GM12878 (cell line): ENCODE measurements around the gene ANO7. TPM values are rescaled to one million over a fixed set of nuclear protein-coding genes. Genes with fewer than 3 reads are reported as not detected.

Experiments
- CBFB ChIP-seq: IDR thresholded peaks from 2 replicates; pipeline ENCODE4 v1.6.1; 2016; ENCODE audit warnings: antibody characterized with exemption, low read depth
- CHD1 ChIP-seq: IDR thresholded peaks from 2 replicates; pipeline ENCODE4 v1.6.1; 2012; ENCODE audit warnings: low read depth, low read length, improper control_type of control experiment
- CREB1 ChIP-seq: IDR thresholded peaks from 2 replicates; pipeline ENCODE4 v1.6.1; 2012; ENCODE audit warnings: low read depth, mild to moderate bottlenecking, inconsistent platforms
- JUNB ChIP-seq: IDR thresholded peaks from 2 replicates; pipeline ENCODE4 v1.6.1; 2016; ENCODE audit warnings: antibody characterized with exemption, mild to moderate bottlenecking
- RUNX3 ChIP-seq: IDR thresholded peaks from 2 replicates; pipeline ENCODE4 v1.6.1; 2012; ENCODE audit warnings: low read length, inconsistent platforms
- polyA plus RNA-seq, 11 experiments: library from polyadenylated mRNA; depleted of rRNA in 4 of 11; unstranded in 6 of 11; stranded (reverse) in 5 of 11; fragments of >200 nt; fragmentation: Nextera tagmentation in 4 of 11; fragmentation: Illumina TruSeq in 1 of 11; extraction: Ambion mirVana in 4 of 11; extraction: Trizol in 1 of 11; gene quantifications; 1 replicate in 1 of 11; 2 replicates in 10 of 11; pipeline versions ENCODE4 v1.2.1 to v1.2.3, GENCODE V29; 2011 to 2016; ENCODE audit warnings: inconsistent platforms in 2 of 11, missing spikeins in 2 of 11, low read depth in 1 of 11
- total RNA-seq, 4 experiments: library from RNA; depleted of rRNA in 3 of 4; stranded (reverse); fragments of >200 nt in 3 of 4; fragmentation: Illumina TruSeq in 1 of 4; extraction: Trizol in 1 of 4; gene quantifications; 2 replicates each; pipeline versions ENCODE4 v1.2.1 to v1.2.3, GENCODE V29; 2013 to 2021
- TF ChIP-seq, protein P1 (sequence below): fragments of 450-650 bp; IDR thresholded peaks from 2 replicates; pipeline ENCODE4 v1.6.1; 2016; ENCODE audit warnings: mild to moderate bottlenecking
- TF ChIP-seq, protein P2 (sequence below): fragments of 450-650 bp; formaldehyde crosslinking; IDR thresholded peaks from 2 replicates; pipeline ENCODE4 v1.4.0; 2022; ENCODE audit warnings: mild to moderate bottlenecking, moderate library complexity
- TF ChIP-seq, protein P3 (sequence below): fragments of 150-350 bp; IDR thresholded peaks from 2 replicates; pipeline ENCODE4 v1.6.1; 2016; ENCODE audit warnings: low read depth, low read length

Gene ANO7
- total and polyA plus RNA-seq, 10 of the 15 experiments (the other 5 are each of a cell fraction or from before 2014, with no cell fraction given), result 0.08 to 1.4 (median 0.44) TPM

DNA sequence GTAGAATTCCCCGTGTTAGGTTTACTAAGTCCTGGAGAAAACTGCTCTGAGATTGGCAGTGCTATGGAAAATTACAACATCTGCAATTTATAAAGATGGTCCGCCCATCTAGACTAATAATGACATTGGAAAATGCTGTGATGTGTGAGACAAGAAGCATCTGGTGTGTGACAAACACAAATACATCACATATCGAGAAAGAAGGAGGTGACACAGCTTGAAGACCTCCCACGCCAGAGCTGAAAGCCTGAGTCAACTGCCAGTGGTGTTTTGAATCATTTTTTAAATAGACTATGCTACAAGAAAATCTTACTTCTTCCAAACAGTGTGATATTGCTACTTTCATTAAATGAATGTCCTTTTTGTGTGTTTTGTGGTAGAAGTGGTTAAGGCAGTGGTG is 8.6 kb upstream of the ANO7 start (continued):
- TF ChIP-seq, protein P1, sequence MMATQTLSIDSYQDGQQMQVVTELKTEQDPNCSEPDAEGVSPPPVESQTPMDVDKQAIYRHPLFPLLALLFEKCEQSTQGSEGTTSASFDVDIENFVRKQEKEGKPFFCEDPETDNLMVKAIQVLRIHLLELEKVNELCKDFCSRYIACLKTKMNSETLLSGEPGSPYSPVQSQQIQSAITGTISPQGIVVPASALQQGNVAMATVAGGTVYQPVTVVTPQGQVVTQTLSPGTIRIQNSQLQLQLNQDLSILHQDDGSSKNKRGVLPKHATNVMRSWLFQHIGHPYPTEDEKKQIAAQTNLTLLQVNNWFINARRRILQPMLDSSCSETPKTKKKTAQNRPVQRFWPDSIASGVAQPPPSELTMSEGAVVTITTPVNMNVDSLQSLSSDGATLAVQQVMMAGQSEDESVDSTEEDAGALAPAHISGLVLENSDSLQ, result 0 out of 2 replicates have a peak, but pooled peaks have one; percentile 9
- TF ChIP-seq CREB1, result peak; percentile 57; the same call in 1 of the 2 replicates
- no peak for TF ChIP-seq CHD1
- peak; percentile 64 for TF ChIP-seq RUNX3
- TF ChIP-seq, protein P2, sequence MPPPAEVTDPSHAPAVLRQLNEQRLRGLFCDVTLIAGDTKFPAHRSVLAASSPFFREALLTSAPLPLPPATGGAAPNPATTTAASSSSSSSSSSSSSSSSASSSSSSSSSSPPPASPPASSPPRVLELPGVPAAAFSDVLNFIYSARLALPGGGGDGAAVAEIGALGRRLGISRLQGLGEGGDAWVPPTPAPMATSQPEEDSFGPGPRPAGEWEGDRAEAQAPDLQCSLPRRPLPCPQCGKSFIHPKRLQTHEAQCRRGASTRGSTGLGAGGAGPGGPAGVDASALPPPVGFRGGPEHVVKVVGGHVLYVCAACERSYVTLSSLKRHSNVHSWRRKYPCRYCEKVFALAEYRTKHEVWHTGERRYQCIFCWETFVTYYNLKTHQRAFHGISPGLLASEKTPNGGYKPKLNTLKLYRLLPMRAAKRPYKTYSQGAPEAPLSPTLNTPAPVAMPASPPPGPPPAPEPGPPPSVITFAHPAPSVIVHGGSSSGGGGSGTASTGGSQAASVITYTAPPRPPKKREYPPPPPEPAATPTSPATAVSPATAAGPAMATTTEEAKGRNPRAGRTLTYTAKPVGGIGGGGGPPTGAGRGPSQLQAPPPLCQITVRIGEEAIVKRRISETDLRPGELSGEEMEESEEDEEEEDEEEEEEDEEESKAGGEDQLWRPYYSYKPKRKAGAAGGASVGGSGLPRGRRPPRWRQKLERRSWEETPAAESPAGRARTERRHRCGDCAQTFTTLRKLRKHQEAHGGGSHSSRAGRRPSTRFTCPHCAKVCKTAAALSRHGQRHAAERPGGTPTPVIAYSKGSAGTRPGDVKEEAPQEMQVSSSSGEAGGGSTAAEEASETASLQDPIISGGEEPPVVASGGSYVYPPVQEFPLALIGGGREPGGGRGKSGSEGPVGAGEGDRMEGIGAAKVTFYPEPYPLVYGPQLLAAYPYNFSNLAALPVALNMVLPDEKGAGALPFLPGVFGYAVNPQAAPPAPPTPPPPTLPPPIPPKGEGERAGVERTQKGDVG (CRISPR knock-in tag), result no peak
- TF ChIP-seq JUNB, result peak; percentile 80
- TF ChIP-seq, protein P3, sequence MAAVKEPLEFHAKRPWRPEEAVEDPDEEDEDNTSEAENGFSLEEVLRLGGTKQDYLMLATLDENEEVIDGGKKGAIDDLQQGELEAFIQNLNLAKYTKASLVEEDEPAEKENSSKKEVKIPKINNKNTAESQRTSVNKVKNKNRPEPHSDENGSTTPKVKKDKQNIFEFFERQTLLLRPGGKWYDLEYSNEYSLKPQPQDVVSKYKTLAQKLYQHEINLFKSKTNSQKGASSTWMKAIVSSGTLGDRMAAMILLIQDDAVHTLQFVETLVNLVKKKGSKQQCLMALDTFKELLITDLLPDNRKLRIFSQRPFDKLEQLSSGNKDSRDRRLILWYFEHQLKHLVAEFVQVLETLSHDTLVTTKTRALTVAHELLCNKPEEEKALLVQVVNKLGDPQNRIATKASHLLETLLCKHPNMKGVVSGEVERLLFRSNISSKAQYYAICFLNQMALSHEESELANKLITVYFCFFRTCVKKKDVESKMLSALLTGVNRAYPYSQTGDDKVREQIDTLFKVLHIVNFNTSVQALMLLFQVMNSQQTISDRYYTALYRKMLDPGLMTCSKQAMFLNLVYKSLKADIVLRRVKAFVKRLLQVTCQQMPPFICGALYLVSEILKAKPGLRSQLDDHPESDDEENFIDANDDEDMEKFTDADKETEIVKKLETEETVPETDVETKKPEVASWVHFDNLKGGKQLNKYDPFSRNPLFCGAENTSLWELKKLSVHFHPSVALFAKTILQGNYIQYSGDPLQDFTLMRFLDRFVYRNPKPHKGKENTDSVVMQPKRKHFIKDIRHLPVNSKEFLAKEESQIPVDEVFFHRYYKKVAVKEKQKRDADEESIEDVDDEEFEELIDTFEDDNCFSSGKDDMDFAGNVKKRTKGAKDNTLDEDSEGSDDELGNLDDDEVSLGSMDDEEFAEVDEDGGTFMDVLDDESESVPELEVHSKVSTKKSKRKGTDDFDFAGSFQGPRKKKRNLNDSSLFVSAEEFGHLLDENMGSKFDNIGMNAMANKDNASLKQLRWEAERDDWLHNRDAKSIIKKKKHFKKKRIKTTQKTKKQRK, result no peak
- 0 out of 2 replicates have a peak, but pooled peaks have one; percentile 25 for TF ChIP-seq CBFB
